OCI-LY3 (cell line): ENCODE results near the gene ARFIP1.

Experiments
- H2AFZ ChIP-seq: fragments of 200-600, 300-600 bp; shearing (Covaris generic); 2 replicates; pipeline ENCODE4 v1.6.0; 2014; ENCODE audit warnings: antibody characterized with exemption, low read depth, low read length
- H3K27ac ChIP-seq: fragments of 200-600, 300-600 bp; sonication (generic); 2 replicates; pipeline ENCODE4 v1.5.1; 2014; ENCODE audit warnings: mild to moderate bottlenecking, low read length, moderate library complexity, mixed read lengths
- H3K27me3 ChIP-seq: fragments of 200-600, 300-600 bp; sonication (generic); 2 replicates; pipeline ENCODE4 v1.6.1; 2014; ENCODE audit warnings: low read depth, low read length, mixed read lengths
- H3K36me3 ChIP-seq: fragments of 200-600, 300-600 bp; sonication (generic); replicated peaks from 2 replicates; pipeline ENCODE3; 2014; ENCODE audit warnings: low read depth, low read length, mixed read lengths
- H3K4me1 ChIP-seq: fragments of 300-600, 200-600 bp; sonication (generic); 2 replicates; pipeline ENCODE4 v1.6.1; 2014; ENCODE audit warnings: low read length, mixed read lengths
- H3K4me2 ChIP-seq: fragments of 200-600, 300-600 bp; sonication (generic); 2 replicates; pipeline ENCODE4 v1.6.1; 2014; ENCODE audit warnings: low read length, mixed read lengths
- H3K4me3 ChIP-seq: fragments of 300-600, 200-600 bp; sonication (generic); 2 replicates; pipeline ENCODE4 v1.5.1; 2014; ENCODE audit warnings: antibody characterized with exemption, mild to moderate bottlenecking, low read length, moderate library complexity
- H3K79me2 ChIP-seq: fragments of 300-600, 200-600 bp; shearing (Covaris generic); 2 replicates; pipeline ENCODE4 v1.6.1; 2014; ENCODE audit warnings: mild to moderate bottlenecking, low read length, mixed read lengths
- H3K9ac ChIP-seq: fragments of 300-600, 200-600 bp; shearing (Covaris generic); 2 replicates; pipeline ENCODE4 v1.6.0; 2014; ENCODE audit warnings: mild to moderate bottlenecking, low read length, moderate library complexity
- H3K9me3 ChIP-seq: fragments of 200-600, 300-600 bp; shearing (Covaris generic); 2 replicates; pipeline ENCODE4 v1.6.1; 2014; ENCODE audit warnings: low read length, mixed read lengths; ENCODE audit not compliant: insufficient read depth
- H4K20me1 ChIP-seq: fragments of 200-600, 300-600 bp; sonication (generic); 2 replicates; pipeline ENCODE4 v1.6.1; 2016; ENCODE audit warnings: low read length, mixed read lengths; ENCODE audit not compliant: insufficient read depth
- EZH2phosphoT487 ChIP-seq: fragments of 200-600 bp; shearing (Covaris generic); IDR thresholded peaks from 2 replicates; pipeline ENCODE4 v1.6.1; 2018; ENCODE audit warnings: antibody characterized with exemption, mixed run types, low read depth
- TF ChIP-seq, protein P1 (sequence below): fragments of 200-600, 300-600 bp; sonication (generic); IDR thresholded peaks from 2 replicates; pipeline ENCODE4 v1.5.1; 2014; ENCODE audit warnings: antibody characterized with exemption, low read length, low read depth

ARFIP1 gene

DNA sequence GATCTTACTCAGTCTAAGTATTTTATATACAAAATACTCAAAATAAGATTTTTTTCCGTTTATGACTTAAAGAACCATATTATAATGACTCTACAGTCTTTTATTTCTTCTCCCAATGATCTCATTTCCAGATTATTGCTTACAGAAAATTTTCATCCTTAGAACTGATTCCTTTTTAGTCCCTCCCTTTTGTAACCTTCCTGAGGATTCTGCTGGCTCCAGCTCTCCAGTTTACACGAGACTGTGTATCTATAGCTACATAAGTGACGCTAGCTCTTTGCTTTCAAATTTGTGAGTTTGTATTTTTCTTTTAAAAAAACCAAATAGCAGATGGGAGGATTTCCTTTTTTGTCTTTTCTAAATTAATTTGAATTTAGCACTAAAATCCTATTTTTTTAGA is 180.3 kb downstream of the ARFIP1 start:
- Histone ChIP-seq H3K36me3 (no peaks in the 10 kb centered on the region), H3K4me2 (no peak overlapping the region), H4K20me1 (no peaks in the 10 kb centered on the region), H3K9ac (no peak overlapping the region), H3K4me1 (peaks cover 5% of the 10 kb centered on the region; the same call in 1 of the 2 replicates), H3K27ac (no peak overlapping the region), H3K4me3 (no peak overlapping the region), H2AFZ (no peak overlapping the region), H3K9me3 (no peaks in the 10 kb centered on the region), H3K79me2 (no peaks in the 10 kb centered on the region), H3K27me3 (no peaks in the 10 kb centered on the region)
- no peak for TF ChIP-seq EZH2phosphoT487
- TF ChIP-seq, protein P1, sequence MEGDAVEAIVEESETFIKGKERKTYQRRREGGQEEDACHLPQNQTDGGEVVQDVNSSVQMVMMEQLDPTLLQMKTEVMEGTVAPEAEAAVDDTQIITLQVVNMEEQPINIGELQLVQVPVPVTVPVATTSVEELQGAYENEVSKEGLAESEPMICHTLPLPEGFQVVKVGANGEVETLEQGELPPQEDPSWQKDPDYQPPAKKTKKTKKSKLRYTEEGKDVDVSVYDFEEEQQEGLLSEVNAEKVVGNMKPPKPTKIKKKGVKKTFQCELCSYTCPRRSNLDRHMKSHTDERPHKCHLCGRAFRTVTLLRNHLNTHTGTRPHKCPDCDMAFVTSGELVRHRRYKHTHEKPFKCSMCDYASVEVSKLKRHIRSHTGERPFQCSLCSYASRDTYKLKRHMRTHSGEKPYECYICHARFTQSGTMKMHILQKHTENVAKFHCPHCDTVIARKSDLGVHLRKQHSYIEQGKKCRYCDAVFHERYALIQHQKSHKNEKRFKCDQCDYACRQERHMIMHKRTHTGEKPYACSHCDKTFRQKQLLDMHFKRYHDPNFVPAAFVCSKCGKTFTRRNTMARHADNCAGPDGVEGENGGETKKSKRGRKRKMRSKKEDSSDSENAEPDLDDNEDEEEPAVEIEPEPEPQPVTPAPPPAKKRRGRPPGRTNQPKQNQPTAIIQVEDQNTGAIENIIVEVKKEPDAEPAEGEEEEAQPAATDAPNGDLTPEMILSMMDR = no peak

DNA sequence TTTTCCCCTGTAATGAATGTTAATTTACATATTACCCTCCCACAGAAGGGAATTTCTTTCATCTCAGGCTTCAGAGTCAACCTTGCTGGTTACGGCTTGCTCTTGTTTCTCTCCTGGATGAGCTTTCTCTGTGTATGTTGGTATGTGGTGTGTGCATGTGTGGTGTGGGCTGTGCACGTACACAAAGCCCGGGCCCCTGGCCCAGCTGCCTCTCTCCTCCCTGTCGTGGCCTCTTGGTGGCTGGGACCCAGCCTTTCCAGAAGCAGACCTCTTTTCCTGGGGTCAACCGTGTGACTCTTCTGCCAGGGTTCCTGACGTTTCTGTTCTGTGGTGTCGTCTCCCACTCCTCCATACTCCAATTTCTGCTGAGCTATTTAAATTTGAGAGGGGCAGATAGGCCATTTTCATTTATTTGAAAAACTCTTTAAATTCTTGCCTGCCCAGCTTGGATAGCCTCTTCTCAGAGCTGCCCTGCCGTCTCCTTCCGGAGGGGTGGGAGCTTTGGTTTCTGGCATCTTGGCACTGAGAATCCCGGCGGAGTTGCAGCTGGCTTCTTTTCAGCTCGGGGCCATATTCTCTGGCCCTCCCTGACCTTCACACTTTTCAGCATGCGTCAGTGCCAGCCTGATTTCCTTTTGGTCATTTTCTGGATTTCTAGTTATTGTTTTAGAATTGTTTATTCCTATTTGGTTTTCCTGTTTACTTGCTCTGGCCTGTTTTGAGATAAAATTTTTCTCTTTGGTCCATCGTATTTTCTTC is 181.4 kb downstream of the ARFIP1 start:
- TF ChIP-seq, protein P1 = no peak
- no peak for TF ChIP-seq EZH2phosphoT487
- Histone ChIP-seq H3K27ac (no peak overlapping the region), H4K20me1 (no peaks in the 10 kb centered on the region), H3K9me3 (no peaks in the 10 kb centered on the region), H3K27me3 (no peaks in the 10 kb centered on the region), H3K9ac (no peak overlapping the region), H2AFZ (no peak overlapping the region), H3K4me1 (peaks cover 5% of the 10 kb centered on the region; the same call in 1 of the 2 replicates), H3K79me2 (no peaks in the 10 kb centered on the region), H3K4me2 (no peak overlapping the region), H3K36me3 (no peaks in the 10 kb centered on the region), H3K4me3 (no peak overlapping the region)

DNA sequence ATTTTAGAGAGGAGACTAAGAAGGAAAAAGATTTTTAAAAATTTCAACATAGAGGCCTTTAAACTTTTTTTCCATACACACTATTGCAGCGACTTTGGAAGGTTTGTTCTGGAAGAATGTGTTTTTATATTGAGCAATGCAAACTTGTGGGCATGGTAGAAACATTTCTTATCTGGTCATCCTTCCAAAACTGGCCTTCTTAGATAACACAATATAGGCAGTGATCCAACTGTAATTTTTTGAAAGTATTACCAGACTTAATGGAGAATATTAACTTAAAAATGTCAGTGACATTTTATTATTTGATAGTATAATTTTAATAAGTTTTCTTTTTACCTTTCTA is 182.0 kb downstream of the ARFIP1 start:
- Histone ChIP-seq H3K4me3 (no peak overlapping the region), H3K4me1 (peaks cover 5% of the 10 kb centered on the region; the same call in 1 of the 2 replicates), H2AFZ (no peak overlapping the region), H3K36me3 (no peaks in the 10 kb centered on the region), H3K27me3 (no peaks in the 10 kb centered on the region), H4K20me1 (no peaks in the 10 kb centered on the region), H3K27ac (no peak overlapping the region), H3K9me3 (no peaks in the 10 kb centered on the region), H3K9ac (no peak overlapping the region), H3K79me2 (no peaks in the 10 kb centered on the region), H3K4me2 (no peak overlapping the region)
- TF ChIP-seq EZH2phosphoT487 = no peak
- TF ChIP-seq, protein P1 = no peak
